Activated CD4-positive, alpha-beta T cell treated with anti-CD3 and anti-CD28 coated beads, Interleukin-2, Interleukin-4, amounts not matched to agents 100 ng/mL and 50 ng/mL, durations not matched to agents 16 hours and 8 hours (primary cell): ENCODE results near the gene CNNM4.

ENCODE experiments used
- DNase-seq: peaks from one replicate; pipeline ENCODE4 v3.0.0-alpha.2; 2020; ENCODE audit warnings: low spot score

CNNM4 gene

DNA sequence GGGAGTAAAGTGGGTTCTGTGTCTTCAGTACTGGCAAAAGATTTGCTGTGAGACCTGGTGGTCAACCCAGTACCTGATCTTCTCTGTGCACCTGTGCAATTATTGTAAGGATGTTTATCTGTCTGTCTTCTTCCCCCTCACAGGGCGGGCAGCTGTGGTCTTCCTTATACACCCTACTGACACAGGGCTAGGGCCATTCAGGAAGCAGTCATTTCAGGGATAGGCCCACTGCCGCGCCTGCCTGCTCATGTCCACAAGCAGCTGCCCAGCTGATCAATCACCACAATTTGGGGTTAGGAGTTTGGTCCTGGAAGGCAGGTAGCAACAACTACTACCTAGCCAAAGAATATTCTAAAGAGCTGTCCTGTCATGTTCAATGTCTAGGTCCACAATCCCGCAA lies 1.2 kb upstream of the CNNM4 start:
- DNase-seq: no peak

DNA sequence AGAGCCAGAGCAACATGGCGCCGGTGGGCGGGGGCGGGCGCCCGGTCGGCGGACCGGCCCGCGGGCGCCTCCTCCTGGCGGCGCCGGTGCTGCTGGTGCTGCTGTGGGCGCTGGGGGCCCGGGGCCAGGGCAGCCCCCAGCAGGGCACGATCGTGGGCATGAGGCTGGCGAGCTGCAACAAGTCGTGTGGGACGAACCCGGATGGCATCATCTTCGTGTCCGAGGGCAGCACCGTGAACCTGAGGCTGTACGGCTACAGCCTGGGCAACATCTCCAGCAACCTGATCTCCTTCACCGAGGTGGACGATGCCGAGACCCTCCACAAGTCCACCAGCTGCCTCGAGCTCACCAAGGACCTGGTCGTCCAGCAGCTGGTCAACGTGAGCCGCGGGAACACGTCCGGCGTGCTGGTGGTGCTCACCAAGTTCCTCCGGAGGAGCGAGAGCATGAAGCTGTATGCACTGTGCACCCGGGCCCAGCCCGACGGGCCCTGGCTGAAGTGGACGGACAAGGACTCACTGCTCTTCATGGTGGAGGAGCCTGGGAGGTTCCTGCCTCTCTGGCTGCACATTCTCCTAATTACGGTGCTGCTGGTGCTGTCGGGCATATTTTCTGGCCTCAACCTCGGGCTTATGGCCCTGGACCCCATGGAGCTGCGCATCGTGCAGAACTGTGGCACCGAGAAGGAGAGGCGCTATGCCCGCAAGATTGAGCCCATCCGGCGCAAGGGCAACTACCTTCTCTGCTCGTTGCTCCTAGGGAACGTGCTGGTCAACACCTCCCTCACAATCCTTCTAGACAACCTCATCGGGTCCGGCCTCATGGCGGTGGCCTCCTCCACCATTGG lies 507 bp downstream of the CNNM4 start:
- no peak for DNase-seq

DNA sequence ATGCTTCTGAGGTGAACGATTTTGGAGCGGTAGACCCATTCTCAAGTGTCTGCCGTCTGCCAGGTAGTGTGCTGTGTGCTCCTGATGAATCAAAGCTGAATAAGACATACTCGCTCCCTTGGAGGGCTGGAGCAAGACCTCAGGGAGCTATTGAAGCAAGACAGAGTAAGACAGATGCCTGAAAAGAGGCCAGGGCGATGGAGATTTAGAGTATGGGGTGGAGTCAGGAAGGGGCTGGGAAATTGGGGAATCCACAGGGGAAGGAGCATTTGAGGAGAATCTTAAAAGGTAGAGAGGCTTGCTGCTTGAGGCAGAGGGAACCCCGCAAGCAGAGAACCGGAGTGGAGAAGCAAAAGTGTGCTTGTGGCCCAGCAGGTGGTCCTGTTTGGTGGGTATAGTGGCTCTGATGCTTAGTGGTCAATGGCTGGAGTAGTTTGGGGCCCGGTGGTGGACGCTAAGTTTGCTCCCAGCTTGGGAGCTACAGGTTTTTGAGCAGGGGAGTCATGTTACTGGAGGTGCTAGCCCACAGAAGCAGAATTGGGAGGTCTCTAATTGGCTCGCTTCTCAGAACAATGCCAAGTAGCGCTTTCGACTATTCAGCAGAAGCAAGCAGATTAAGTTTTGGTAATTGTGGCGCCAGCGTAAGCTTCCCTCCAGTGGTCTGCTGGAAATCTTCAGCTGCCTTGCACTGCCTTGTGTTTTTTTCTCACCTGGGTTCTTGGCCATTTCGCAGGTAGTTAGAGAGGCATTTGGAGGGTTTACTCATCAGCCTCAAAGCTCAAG lies 2.0 kb downstream of the CNNM4 start:
- no peak for DNase-seq

DNA sequence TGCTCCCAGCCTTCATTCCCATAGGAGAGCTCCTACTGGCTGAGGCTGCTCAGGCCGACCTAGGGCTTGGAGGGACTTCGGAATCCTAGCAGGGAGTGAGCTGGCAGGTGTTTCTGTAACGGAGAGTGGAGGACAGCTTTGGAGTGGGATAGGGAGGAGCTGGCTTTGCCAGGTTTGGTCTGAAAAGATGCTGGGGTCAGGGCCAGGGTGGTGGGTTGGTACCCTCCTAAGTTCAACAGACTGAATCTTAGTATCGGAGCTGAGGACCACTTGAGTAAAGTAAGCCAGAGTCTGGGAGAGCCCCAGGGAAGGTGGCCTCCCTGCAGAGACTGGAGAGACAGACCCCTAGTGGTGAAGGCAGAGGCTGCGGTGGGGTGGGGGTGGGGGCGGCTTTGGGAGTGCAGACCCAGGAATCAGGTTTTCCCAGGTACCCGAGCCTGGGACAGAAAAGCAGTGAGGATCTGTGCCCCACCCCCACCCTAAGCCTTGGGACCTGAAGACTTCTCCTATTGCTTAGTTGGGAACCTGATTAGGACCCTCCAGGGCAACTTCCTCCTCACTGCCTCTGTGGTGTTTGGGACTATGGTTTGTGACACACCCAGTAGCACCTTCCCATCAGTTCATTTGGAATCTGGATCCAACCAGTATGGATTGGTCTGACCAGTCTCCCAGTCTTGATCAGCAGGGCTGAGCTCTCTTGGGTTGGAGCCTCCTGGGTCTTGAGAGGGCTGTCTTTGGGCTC lies 3.0 kb downstream of the CNNM4 start:
- DNase-seq: no peak

DNA sequence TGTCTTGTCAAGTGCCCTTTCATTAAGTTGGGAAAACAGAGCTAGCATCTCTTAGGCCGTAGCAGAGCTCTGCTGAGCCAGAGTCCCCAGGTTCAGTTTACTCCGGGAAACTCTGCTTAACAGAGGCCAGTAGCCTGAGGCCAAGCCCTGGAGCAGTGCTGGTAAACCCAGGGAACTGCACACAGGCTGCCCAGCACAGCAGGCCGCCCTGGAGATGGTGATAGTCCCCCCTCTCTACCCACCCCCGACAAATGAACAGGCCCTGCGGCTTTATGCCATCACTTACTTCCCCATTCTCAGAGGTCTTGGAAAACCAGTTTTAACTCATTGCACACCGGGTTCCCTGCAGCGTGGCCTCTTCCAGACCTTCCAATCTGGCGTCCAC lies 3.5 kb downstream of the CNNM4 start:
- no peak for DNase-seq

DNA sequence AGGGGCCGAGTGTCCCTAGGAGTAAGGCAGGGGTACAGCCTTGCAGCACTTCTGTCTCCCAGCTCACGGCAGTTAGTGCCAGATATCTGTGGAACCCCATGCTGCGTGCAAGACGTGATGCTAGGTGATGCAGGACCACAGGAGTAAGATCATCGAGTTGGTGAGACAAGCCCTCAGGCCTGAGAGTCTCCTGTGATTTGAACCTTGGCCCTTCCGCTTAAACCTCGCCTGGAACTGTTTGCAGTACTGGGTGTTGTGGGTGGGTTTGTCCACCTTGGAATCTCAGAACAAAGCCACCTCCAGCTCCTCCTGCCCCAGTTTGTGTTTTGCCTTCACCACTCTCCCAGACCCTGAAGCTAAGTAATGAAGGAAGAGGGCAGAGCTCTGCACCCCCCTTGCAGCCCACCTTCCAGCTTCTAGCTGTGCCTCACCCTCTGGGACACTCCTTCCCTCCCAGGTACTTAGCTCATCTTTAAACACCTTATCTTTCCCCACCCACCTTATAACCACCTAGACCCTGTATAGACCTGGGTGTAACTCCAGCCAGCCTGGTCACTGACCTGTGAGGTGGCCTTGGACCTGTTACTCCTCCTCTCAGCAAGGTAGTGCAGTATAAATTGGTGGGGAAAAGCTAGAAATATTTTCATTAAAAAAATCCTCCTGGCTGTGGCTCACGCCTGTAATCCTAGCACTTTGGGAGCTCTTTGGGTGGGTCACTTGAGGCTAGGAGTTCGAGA lies 6.6 kb downstream of the CNNM4 start:
- DNase-seq: no peak

DNA sequence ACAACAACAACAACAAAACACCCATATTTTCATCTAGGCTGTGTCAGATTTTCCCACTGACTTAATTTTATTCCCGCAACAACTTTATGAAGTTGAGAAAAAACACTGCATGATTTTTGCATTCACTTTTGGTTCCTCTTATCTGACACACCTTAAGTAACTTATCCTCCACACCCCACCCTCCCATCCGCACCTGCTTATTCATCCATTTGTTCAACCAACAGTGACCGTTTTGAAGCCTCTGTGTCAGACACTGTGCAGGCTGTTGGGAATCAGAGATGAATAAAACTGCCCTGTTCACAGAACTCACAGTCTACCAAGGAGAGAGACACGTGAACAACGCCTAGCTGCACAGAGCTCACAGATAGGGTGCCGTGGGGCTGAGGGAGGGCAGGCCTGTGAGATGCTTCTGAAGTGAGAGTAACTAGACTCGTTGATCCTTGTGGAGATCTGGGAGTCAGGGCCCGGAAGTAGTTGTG lies 7.4 kb downstream of the CNNM4 start:
- DNase-seq: no peak

DNA sequence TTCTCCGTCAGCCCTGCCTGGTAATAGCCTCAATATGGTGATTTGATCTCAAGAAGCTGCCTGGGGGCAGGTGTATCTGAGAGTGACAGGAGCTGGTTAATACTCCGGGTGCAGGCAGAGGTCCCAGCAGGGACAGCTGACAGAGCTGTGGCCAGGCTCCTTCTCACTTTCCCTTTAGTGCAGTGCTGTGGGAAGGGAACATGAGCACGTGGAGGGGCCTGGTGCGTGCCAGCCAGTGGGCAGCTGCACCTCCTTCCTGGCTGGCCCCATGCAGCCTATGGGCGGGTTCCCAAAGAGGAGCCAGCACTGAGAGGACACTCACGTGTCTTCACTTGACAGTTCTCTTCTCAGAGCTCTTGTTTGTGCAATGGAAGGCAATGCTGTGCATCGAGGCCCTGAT lies 9.1 kb downstream of the CNNM4 start:
- DNase-seq: no peak

GRCh38 chr2:96770442-96771202 lies 9.9 kb downstream of the CNNM4 start:
- DNase-seq: no peak

GRCh38 chr2:96771796-96772618 lies 11.3 kb downstream of the CNNM4 start:
- DNase-seq: no peak

GRCh38 chr2:96772903-96773671 lies 12.4 kb downstream of the CNNM4 start:
- DNase-seq: peak; percentile 32

- peak; percentile 36 for DNase-seq
These were observed 13.2 kb downstream of the CNNM4 start for GRCh38 chr2:96773922-96774321.

DNA sequence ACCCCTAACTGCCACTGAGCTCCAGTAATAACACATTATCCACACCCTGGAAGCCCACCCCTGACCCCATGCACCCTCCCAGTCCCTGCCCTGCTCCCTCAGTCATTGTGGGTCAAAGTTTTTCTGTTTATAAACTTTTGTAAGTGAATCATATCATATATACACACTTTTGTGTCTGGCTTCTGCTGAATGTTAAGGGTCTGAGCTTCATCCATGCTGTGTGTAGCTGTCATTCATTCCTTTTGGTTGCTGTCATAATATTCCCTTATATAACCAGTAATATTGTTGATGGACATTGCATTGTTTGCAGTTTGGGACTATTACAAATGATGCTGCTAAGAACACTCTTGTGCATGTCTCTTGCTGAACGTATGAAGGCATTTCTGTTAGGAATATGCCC lies 14.5 kb downstream of the CNNM4 start:
- no peak for DNase-seq

DNA sequence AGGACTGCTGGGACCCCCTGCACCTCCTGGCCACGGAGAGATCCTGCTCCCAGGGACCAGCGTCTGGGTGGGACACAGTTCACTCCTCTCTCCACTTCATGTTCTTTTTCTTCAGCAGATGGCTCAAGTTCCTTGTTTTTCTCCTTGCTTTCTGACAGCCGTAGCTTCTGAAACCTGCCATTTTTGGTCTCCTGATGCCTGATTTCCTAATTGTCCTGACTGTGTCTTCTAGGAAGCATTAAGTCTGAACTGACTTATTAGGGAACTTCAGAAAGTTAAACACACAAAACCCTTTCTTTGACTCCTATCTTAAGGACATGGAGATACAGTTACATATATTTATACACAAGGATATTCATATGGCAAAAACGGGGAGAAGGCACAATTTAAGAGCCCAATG lies 22.7 kb downstream of the CNNM4 start:
- no peak for DNase-seq

GRCh38 chr2:96787411-96787810 lies 26.7 kb downstream of the CNNM4 start:
- no peak for DNase-seq

DNA sequence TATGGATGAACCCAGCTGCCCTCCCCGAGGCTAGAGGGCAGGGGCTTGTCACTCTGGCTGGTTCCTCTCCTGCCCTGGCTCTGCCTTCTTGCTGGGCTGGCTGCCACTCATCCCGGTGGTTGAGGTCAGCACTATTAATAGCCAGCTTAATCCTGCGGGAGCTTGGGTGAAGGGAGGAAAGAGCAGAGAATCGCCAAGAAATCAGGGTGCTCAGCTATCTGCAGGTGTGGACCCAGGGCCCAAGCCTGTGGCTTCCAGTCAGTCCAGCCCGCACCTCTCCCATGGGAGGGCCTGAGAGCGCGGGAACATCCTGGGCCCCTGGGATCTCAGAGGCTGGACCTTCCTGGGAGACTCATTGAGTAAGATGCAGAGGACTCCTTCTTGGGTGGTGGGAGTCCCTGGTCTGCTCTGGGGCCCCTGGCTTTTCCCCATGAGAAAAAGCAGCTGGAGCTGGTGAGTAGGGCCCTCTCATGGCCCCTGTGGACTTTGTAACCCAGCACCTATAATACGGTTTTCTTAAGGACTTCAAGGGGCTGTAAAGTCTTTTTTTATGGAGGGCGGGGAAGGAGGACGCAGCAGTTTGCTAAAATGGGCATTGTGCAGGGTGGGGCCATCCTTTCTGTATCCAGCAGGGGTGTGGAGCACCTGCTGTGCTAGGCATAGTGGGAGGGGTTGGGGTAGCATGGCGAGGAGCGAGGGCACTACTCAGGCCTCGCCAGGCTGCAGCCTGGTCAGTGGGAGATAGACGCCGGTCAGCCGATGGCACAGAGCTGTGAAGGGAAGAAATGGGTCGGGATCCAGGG lies 27.9 kb downstream of the CNNM4 start:
- DNase-seq: no peak

DNA sequence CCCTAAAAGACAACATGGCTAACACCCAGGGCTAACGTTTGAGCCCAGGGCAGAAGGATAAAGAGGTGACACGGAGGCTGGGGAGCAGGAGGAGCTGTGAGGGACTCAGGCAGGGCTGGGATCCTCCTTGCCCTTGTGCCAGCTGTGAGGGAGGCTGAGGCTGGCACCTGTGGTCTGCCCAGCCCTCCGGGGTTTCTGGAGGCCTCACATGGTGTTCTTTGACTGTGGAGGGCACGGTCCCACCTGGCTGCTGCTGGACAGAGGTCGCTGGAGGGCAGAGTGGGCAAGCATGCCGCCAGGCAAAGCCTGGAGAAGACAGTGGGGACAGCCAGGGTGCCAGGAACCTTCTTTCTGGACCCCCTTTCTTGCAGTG lies 28.5 kb downstream of the CNNM4 start:
- no peak for DNase-seq
